DMS79 (cell line): ENCODE results near the gene USHBP1.

ENCODE experiments used
- DNase-seq: peaks from one replicate; lab custom pipeline; 2025; lab: John Stamatoyannopoulos, UW

Gene USHBP1

GRCh38 chr19:17237747-17238706 lies 26.5 kb downstream of the USHBP1 start:
- DNase-seq, result no peak

- DNase-seq, result no peak
Measured at GRCh38 chr19:17236811-17237543, 27.6 kb downstream of the USHBP1 start.

- DNase-seq, result peak; percentile 5
Measured at GRCh38 chr19:17235971-17236777, 28.4 kb downstream of the USHBP1 start.

GRCh38 chr19:17235300-17235970 lies 29.1 kb downstream of the USHBP1 start:
- DNase-seq, result peak; percentile 33

- DNase-seq, result peak; percentile 33
Measured at GRCh38 chr19:17234911-17235299, 29.6 kb downstream of the USHBP1 start.

- DNase-seq, result no peak
Measured at GRCh38 chr19:17232258-17232657, 32.3 kb downstream of the USHBP1 start.

GRCh38 chr19:17229890-17230289 lies 34.7 kb downstream of the USHBP1 start:
- DNase-seq, result no peak

GRCh38 chr19:17227798-17228367 lies 36.7 kb downstream of the USHBP1 start:
- no peak for DNase-seq

- peak; percentile 94 for DNase-seq
Measured at GRCh38 chr19:17226002-17226933, 38.3 kb downstream of the USHBP1 start, which contains the start of gene OCEL1. TSS of gene OCEL1 (plus strand) at chr19:17226226. CDS start at chr19:17226248, 22 bp downstream.

- DNase-seq, result no peak
Measured at GRCh38 chr19:17225053-17225452, 39.5 kb downstream of the USHBP1 start.

GRCh38 chr19:17220207-17220758 lies 44.3 kb downstream of the USHBP1 start:
- no peak for DNase-seq

GRCh38 chr19:17219286-17219685 lies 45.3 kb downstream of the USHBP1 start:
- DNase-seq, result no peak

GRCh38 chr19:17216058-17216670 lies 48.4 kb downstream of the USHBP1 start:
- no peak for DNase-seq

- DNase-seq, result peak; percentile 92
Measured at GRCh38 chr19:17215127-17215971, 49.2 kb downstream of the USHBP1 start, which contains the start of gene USE1. TSS of gene USE1 (plus strand) at chr19:17215357. CDS start at chr19:17215406, 49 bp downstream.

GRCh38 chr19:17214508-17215126 lies 49.9 kb downstream of the USHBP1 start:
- no peak for DNase-seq

- no peak for DNase-seq
Measured at GRCh38 chr19:17213334-17213733, 51.2 kb downstream of the USHBP1 start.

- DNase-seq, result no peak
Measured at GRCh38 chr19:17211547-17212446, 52.7 kb downstream of the USHBP1 start.
